Muscle of leg (tissue), 11 donors: ENCODE data around the gene MYH7. TPM values are rescaled to one million over a fixed set of nuclear protein-coding genes. Genes with fewer than 3 reads are reported as not detected.
"Not testable (repeated sequence)": the region's sequence is repeated elsewhere in the genome, so short reads cannot be mapped to it uniquely, and the experiment has no call there.

ENCODE experiments used
- DNase-seq: peaks from one replicate; pipeline ENCODE4 v3.0.0; 2013
- H3K27ac ChIP-seq: one replicate; pipeline ENCODE4 v1.5.1; 2013; ENCODE audit warnings: mild to moderate bottlenecking, low read length, control low read depth
- H3K27me3 ChIP-seq: one replicate; pipeline ENCODE4 v1.6.1; 2013; ENCODE audit warnings: low read length; ENCODE audit not compliant: control insufficient read depth, insufficient read depth
- H3K36me3 ChIP-seq: one replicate; pipeline ENCODE4 v1.6.1; 2013; ENCODE audit warnings: low read length; ENCODE audit not compliant: control insufficient read depth, insufficient read depth
- H3K4me1 ChIP-seq: one replicate; pipeline ENCODE4 v1.6.1; 2013; ENCODE audit warnings: low read length; ENCODE audit not compliant: control insufficient read depth, insufficient read depth
- H3K4me3 ChIP-seq: one replicate; pipeline ENCODE4 v1.5.1; 2013; ENCODE audit warnings: low read length, control low read depth
- H3K9me3 ChIP-seq: replicated peaks from 2 replicates; pipeline ENCODE4 v1.6.1; 2013; ENCODE audit warnings: low read depth, low read length; ENCODE audit not compliant: control insufficient read depth
- WGBS: methylation state at CpG from one replicate; pipeline ENCODE4 v1.1.5; 2013; ENCODE audit warnings: missing lambda C conversion rate; ENCODE audit not compliant: insufficient coverage; 5-methylcytosine and 5-hydroxymethylcytosine counted together
- polyA plus RNA-seq, 8 donors: library from polyadenylated mRNA; unstranded; fragments of 120-200 nt; gene quantifications; one replicate each; pipeline versions ENCODE4 v1.2.1 to v1.2.3, GENCODE V29; 2013; ENCODE audit warnings: inconsistent platforms in 1 of 8, low replicate concordance in 1 of 8; ENCODE audit not compliant: insufficient read length in 8 of 8, insufficient read depth in 1 of 8
- total RNA-seq: library from RNA; stranded (reverse); fragments of 120-200 nt; gene quantifications from one replicate; pipeline ENCODE4 v1.2.4, GENCODE V29; 2013

MYH7 gene
- total and polyA plus RNA-seq, 9 donors, result 124 to 948 (median 558) TPM

- no peaks in the 10 kb centered on the region for H3K27me3 ChIP-seq
- peaks cover 6% of the 10 kb centered on the region for H3K36me3 ChIP-seq
- no peak overlapping the region for H3K27ac ChIP-seq
- H3K4me3 ChIP-seq, result no peak overlapping the region
- H3K4me1 ChIP-seq, result peaks cover 26% of the 10 kb centered on the region
- DNase-seq, result no peak
- 90% methylated on average over 9 of the region's 10 CpGs for WGBS
- no peaks in the 10 kb centered on the region for H3K9me3 ChIP-seq
Measured at GRCh38 chr14:23431486-23431885, 4.0 kb downstream of the MYH7 start.

GRCh38 chr14:23430723-23431085 lies 4.8 kb downstream of the MYH7 start:
- 36% methylated on average over 2 of the region's 2 CpGs for WGBS
- Histone ChIP-seq H3K4me3 (no peak overlapping the region), H3K36me3 (peaks cover 6% of the 10 kb centered on the region), H3K27ac (peak overlapping the region; percentile 6), H3K4me1 (peaks cover 18% of the 10 kb centered on the region), H3K27me3 (no peaks in the 10 kb centered on the region), H3K9me3 (no peaks in the 10 kb centered on the region)
- DNase-seq, result peak; percentile 58

- Histone ChIP-seq H3K36me3 (peaks cover 6% of the 10 kb centered on the region), H3K4me3 (peak overlapping the region; percentile 8), H3K9me3 (no peaks in the 10 kb centered on the region), H3K4me1 (peaks cover 12% of the 10 kb centered on the region), H3K27me3 (no peaks in the 10 kb centered on the region), H3K27ac (no peak overlapping the region)
- DNase-seq, result no peak
- 81% methylated on average over 8 of the region's 10 CpGs for WGBS
Measured at GRCh38 chr14:23430016-23430722, 5.3 kb downstream of the MYH7 start.

- peaks cover 6% of the 10 kb centered on the region for H3K4me1 ChIP-seq
- H3K27ac ChIP-seq, result no peak overlapping the region
- peaks cover 6% of the 10 kb centered on the region for H3K36me3 ChIP-seq
- DNase-seq, result no peak
- H3K9me3 ChIP-seq, result no peaks in the 10 kb centered on the region
- H3K4me3 ChIP-seq, result no peak overlapping the region
- no peaks in the 10 kb centered on the region for H3K27me3 ChIP-seq
- 86% methylated on average over 4 of the region's 13 CpGs for WGBS
Measured at GRCh38 chr14:23428686-23429495, 6.6 kb downstream of the MYH7 start.

GRCh38 chr14:23425798-23426197 lies 9.7 kb downstream of the MYH7 start:
- DNase-seq, H3K27ac ChIP-seq, H3K27me3 ChIP-seq, H3K9me3 ChIP-seq, H3K4me3 ChIP-seq, H3K36me3 ChIP-seq, H3K4me1 ChIP-seq: not testable (repeated sequence)
- WGBS, result 100% methylated on average over 1 of the region's 6 CpGs

- H3K4me3 ChIP-seq, result no peak overlapping the region
Measured at GRCh38 chr14:23425169-23425568, 10.3 kb downstream of the MYH7 start.

GRCh38 chr14:23423657-23424056 lies 11.8 kb downstream of the MYH7 start:
- H3K27me3 ChIP-seq, result no peaks in the 10 kb centered on the region
- DNase-seq, result no peak
- no peaks in the 10 kb centered on the region for H3K4me1 ChIP-seq
- H3K4me3 ChIP-seq, result no peak overlapping the region
- 80% methylated on average over 5 of the region's 6 CpGs for WGBS
- no peak overlapping the region for H3K27ac ChIP-seq
- H3K36me3 ChIP-seq, result peaks cover 3% of the 10 kb centered on the region
- H3K9me3 ChIP-seq, result no peaks in the 10 kb centered on the region

More at GRCh38 chr14:23425169-23425568, 10.3 kb downstream of the MYH7 start:
- H3K36me3 ChIP-seq, result peaks cover 6% of the 10 kb centered on the region
- DNase-seq, result no peak
- 70% methylated on average over 10 of the region's 10 CpGs for WGBS
- no peak overlapping the region for H3K27ac ChIP-seq
- no peaks in the 10 kb centered on the region for H3K9me3 ChIP-seq
- peaks cover 2% of the 10 kb centered on the region for H3K4me1 ChIP-seq
- no peaks in the 10 kb centered on the region for H3K27me3 ChIP-seq

GRCh38 chr14:23421594-23421993 lies 13.9 kb downstream of the MYH7 start:
- H3K4me1 ChIP-seq, result no peaks in the 10 kb centered on the region
- no peak overlapping the region for H3K27ac ChIP-seq
- no peak for DNase-seq
- H3K9me3 ChIP-seq, result no peaks in the 10 kb centered on the region
- H3K4me3 ChIP-seq, result no peak overlapping the region
- H3K27me3 ChIP-seq, result no peaks in the 10 kb centered on the region
- H3K36me3 ChIP-seq, result no peaks in the 10 kb centered on the region

- 67% methylated on average over 1 of the region's 17 CpGs for whole genome bisulfite sequencing
- H3K4me1 ChIP-seq, H3K36me3 ChIP-seq, H3K9me3 ChIP-seq, H3K27me3 ChIP-seq, H3K4me3 ChIP-seq, H3K27ac ChIP-seq, DNase-seq: not testable (repeated sequence)
Measured at GRCh38 chr14:23419646-23420045, 15.8 kb downstream of the MYH7 start.

- whole genome bisulfite sequencing, result 84% methylated on average over 12 of the region's 21 CpGs
- Histone ChIP-seq H3K36me3 (no peaks in the 10 kb centered on the region), H3K4me1 (no peaks in the 10 kb centered on the region), H3K4me3 (no peak overlapping the region), H3K9me3 (no peaks in the 10 kb centered on the region), H3K27me3 (no peaks in the 10 kb centered on the region), H3K27ac (no peak overlapping the region)
- DNase-seq, result no peak
Measured at GRCh38 chr14:23418021-23418420, 17.4 kb downstream of the MYH7 start.
